ENCODE results near the gene CP.

CP gene

GRCh38 chr3:149186219-149186618 lies 35.4 kb downstream of the CP start:
- no peak for DNase-seq (ENCODE audit: low spot score)

GRCh38 chr3:149181182-149181581 lies 40.4 kb downstream of the CP start:
- DNase-seq (ENCODE audit: low spot score): no peak

GRCh38 chr3:149180057-149180573 lies 41.5 kb downstream of the CP start:
- DNase-seq (ENCODE audit: low spot score): peak; percentile 25

- no peak for DNase-seq (ENCODE audit: low spot score)
Measured at GRCh38 chr3:149179220-149179619, 42.4 kb downstream of the CP start.

GRCh38 chr3:149177122-149177521 lies 44.5 kb downstream of the CP start:
- DNase-seq (ENCODE audit: low spot score): no peak

- no peak for DNase-seq (ENCODE audit: low spot score)
Measured at GRCh38 chr3:149174901-149175300, 46.7 kb downstream of the CP start.

GRCh38 chr3:149170672-149171071 lies 51.0 kb downstream of the CP start:
- no peak for DNase-seq (ENCODE audit: low spot score)

- no peak for DNase-seq (ENCODE audit: low spot score)
Measured at GRCh38 chr3:149167898-149168297, 53.7 kb downstream of the CP start.

GRCh38 chr3:149163066-149163465 lies 58.6 kb downstream of the CP start:
- no peak for DNase-seq (ENCODE audit: low spot score)

- DNase-seq (ENCODE audit: low spot score): no peak
Measured at GRCh38 chr3:149162007-149162406, 59.6 kb downstream of the CP start.

- DNase-seq (ENCODE audit: low spot score): no peak
Measured at GRCh38 chr3:149160754-149161300, 60.8 kb downstream of the CP start.

- no peak for DNase-seq (ENCODE audit: low spot score)
Measured at GRCh38 chr3:149153402-149153801, 68.2 kb downstream of the CP start.

GRCh38 chr3:149152420-149152819 lies 69.2 kb downstream of the CP start:
- DNase-seq (ENCODE audit: low spot score): peak; percentile 56

GRCh38 chr3:149151843-149152242 lies 69.8 kb downstream of the CP start:
- DNase-seq (ENCODE audit: low spot score): peak; percentile 60

GRCh38 chr3:149150436-149150835 lies 71.2 kb downstream of the CP start:
- DNase-seq (ENCODE audit: low spot score): no peak

GRCh38 chr3:149145974-149146373 lies 75.7 kb downstream of the CP start:
- peak; percentile 86 for DNase-seq (ENCODE audit: low spot score)

GRCh38 chr3:149145356-149145755 lies 76.3 kb downstream of the CP start:
- DNase-seq (ENCODE audit: low spot score): no peak

- no peak for DNase-seq (ENCODE audit: low spot score)
Measured at GRCh38 chr3:149142682-149143081, 78.9 kb downstream of the CP start.

- no peak for DNase-seq (ENCODE audit: low spot score)
Measured at GRCh38 chr3:149134575-149134974, 87.1 kb downstream of the CP start.

GRCh38 chr3:149131589-149131988 lies 90.0 kb downstream of the CP start:
- peak; percentile 19 for DNase-seq (ENCODE audit: low spot score)

GRCh38 chr3:149129326-149130205 lies 92.1 kb downstream of the CP start, which contains the start of gene HPS3:
TSS of gene HPS3 (plus strand) at chr3:149129638. CDS start at chr3:149129724, 86 bp downstream.
- DNase-seq (ENCODE audit: low spot score): peak; percentile 86

GRCh38 chr3:149128821-149129220 lies 92.8 kb downstream of the CP start:
- DNase-seq (ENCODE audit: low spot score): no peak

All from pons (tissue), 1 donor.